Measurements from ENCODE around the gene MED16. TPM values are rescaled to one million over a fixed set of nuclear protein-coding genes. Genes with fewer than 3 reads are reported as not detected.

MED16 gene
- total RNA-seq, 1 experiment from 2014 or later, result 83.1 TPM

- no peak within 1 kb of the TSS for H3K27ac Mint-ChIP-seq
- WGBS (ENCODE audit: extremely low coverage, insufficient read length, low lambda C conversion rate), result no CpG with 5 or more reads among the region's 24 CpGs
- Histone ChIP-seq H3K4me2 (ENCODE audit: insufficient read depth, insufficient read length, low read length) (peak within 1 kb of the TSS; percentile 22), H4K8ac (replicated peaks; ENCODE audit: insufficient read length, low read depth, low read length) (no peak within 1 kb of the TSS), H3K4ac (ENCODE audit: low read depth, low read length) (no peak within 1 kb of the TSS), H2AFZ (ENCODE audit: low read length) (no peak within 1 kb of the TSS), H3K14ac (ENCODE audit: insufficient read depth, low read length) (peak within 1 kb of the TSS; percentile 8; the same call in 1 of the 2 replicates), H3K9ac (ENCODE audit: extremely low read depth, insufficient read length, low read length) (no peak within 1 kb of the TSS), H2BK120ac (ENCODE audit: low read depth, low read length, poor library complexity, severe bottlenecking) (no peak within 1 kb of the TSS), H3K79me2 (ENCODE audit: insufficient read depth, low read length) (no peaks in the 10 kb centered on the region), H2AK5ac (ENCODE audit: insufficient read length, low read length) (no peak within 1 kb of the TSS), H2BK12ac (ENCODE audit: insufficient read length, low read depth, low read length) (no peak within 1 kb of the TSS), H3K23me2 (ENCODE audit: insufficient read length, low read depth, low read length, poor library complexity, severe bottlenecking) (peaks cover 3% of the 10 kb centered on the region), H2BK15ac (ENCODE audit: low read depth, low read length) (no peak within 1 kb of the TSS), H3K9me3 (ENCODE audit: control insufficient read depth, low read depth, low read length) (no peaks in the 10 kb centered on the region), H2BK5ac (ENCODE audit: insufficient read length, low read length) (no peak within 1 kb of the TSS), H3K27me3 (ENCODE audit: insufficient read depth, low read length) (peaks cover 3% of the 10 kb centered on the region; the same call in 1 of the 2 replicates), H4K20me1 (ENCODE audit: control insufficient read depth, insufficient read depth, insufficient read length) (no peaks in the 10 kb centered on the region), H3K18ac (ENCODE audit: insufficient read length, low read depth, low read length) (no peak within 1 kb of the TSS), H4K91ac (ENCODE audit: insufficient read length, low read depth, low read length) (no peak within 1 kb of the TSS), H3K56ac (ENCODE audit: insufficient read length, low read depth, low read length) (no peak within 1 kb of the TSS), H3K23ac (ENCODE audit: insufficient read length, low read depth, low read length) (no peak within 1 kb of the TSS), H3T11ph (ENCODE audit: low read length) (no peak within 1 kb of the TSS), H3K4me1 (ENCODE audit: insufficient read depth, low read length) (no peaks in the 10 kb centered on the region), H3K79me1 (ENCODE audit: insufficient read depth, low read depth, low read length, poor library complexity, severe bottlenecking) (no peaks in the 10 kb centered on the region), H2BK20ac (ENCODE audit: low read depth, low read length, poor library complexity, severe bottlenecking) (no peak within 1 kb of the TSS), H3K27ac (ENCODE audit: insufficient read length, low read depth, low read length) (no peak within 1 kb of the TSS), H4K5ac (ENCODE audit: insufficient read length, low read depth, low read length) (no peak within 1 kb of the TSS)
- H3K4me3 Mint-ChIP-seq, result peak within 1 kb of the TSS; percentile 30 to 44; a peak in 3 of 5 replicates
- DNase-seq, result no peak
- H3K27me3 Mint-ChIP-seq (ENCODE audit: low read depth), result peaks cover 43% of the 10 kb centered on the region
- no peaks in the 10 kb centered on the region for H3K36me3 Mint-ChIP-seq (ENCODE audit: insufficient read depth in 1 of 3, low read depth in 3 of 3)
- peaks cover 0 to 2% of the 10 kb centered on the region in 2 experiments; a peak in 1 of 5 replicates for H3K9me3 Mint-ChIP-seq
- TF ChIP-seq, protein P1, sequence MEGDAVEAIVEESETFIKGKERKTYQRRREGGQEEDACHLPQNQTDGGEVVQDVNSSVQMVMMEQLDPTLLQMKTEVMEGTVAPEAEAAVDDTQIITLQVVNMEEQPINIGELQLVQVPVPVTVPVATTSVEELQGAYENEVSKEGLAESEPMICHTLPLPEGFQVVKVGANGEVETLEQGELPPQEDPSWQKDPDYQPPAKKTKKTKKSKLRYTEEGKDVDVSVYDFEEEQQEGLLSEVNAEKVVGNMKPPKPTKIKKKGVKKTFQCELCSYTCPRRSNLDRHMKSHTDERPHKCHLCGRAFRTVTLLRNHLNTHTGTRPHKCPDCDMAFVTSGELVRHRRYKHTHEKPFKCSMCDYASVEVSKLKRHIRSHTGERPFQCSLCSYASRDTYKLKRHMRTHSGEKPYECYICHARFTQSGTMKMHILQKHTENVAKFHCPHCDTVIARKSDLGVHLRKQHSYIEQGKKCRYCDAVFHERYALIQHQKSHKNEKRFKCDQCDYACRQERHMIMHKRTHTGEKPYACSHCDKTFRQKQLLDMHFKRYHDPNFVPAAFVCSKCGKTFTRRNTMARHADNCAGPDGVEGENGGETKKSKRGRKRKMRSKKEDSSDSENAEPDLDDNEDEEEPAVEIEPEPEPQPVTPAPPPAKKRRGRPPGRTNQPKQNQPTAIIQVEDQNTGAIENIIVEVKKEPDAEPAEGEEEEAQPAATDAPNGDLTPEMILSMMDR (conservative IDR thresholded peaks at IDR 0.05), result no peak
- H3K4me1 Mint-ChIP-seq, result peaks cover 0 to 7% of the 10 kb centered on the region in 2 experiments; a peak in 1 of 4 replicates
Observed at GRCh38 chr19:858868-859843, 33.8 kb downstream of the MED16 start, which contains the start of gene CFD. TSS of gene CFD (plus strand) at chr19:859664. CDS start at chr19:859690, 26 bp downstream.

All from H9 (cell line).